OCI-LY3 (cell line): ENCODE data around the gene FNIP1.

Source experiments
- H2AFZ ChIP-seq: fragments of 200-600, 300-600 bp; shearing (Covaris generic); 2 replicates; pipeline ENCODE4 v1.6.0; 2014; ENCODE audit warnings: antibody characterized with exemption, low read depth, low read length
- H3K27ac ChIP-seq: fragments of 200-600, 300-600 bp; sonication (generic); 2 replicates; pipeline ENCODE4 v1.5.1; 2014; ENCODE audit warnings: mild to moderate bottlenecking, low read length, moderate library complexity, mixed read lengths
- H3K27me3 ChIP-seq: fragments of 200-600, 300-600 bp; sonication (generic); 2 replicates; pipeline ENCODE4 v1.6.1; 2014; ENCODE audit warnings: low read depth, low read length, mixed read lengths
- H3K36me3 ChIP-seq: fragments of 200-600, 300-600 bp; sonication (generic); replicated peaks from 2 replicates; pipeline ENCODE3; 2014; ENCODE audit warnings: low read depth, low read length, mixed read lengths
- H3K4me1 ChIP-seq: fragments of 300-600, 200-600 bp; sonication (generic); 2 replicates; pipeline ENCODE4 v1.6.1; 2014; ENCODE audit warnings: low read length, mixed read lengths
- H3K4me2 ChIP-seq: fragments of 200-600, 300-600 bp; sonication (generic); 2 replicates; pipeline ENCODE4 v1.6.1; 2014; ENCODE audit warnings: low read length, mixed read lengths
- H3K4me3 ChIP-seq: fragments of 300-600, 200-600 bp; sonication (generic); 2 replicates; pipeline ENCODE4 v1.5.1; 2014; ENCODE audit warnings: antibody characterized with exemption, mild to moderate bottlenecking, low read length, moderate library complexity
- H3K79me2 ChIP-seq: fragments of 300-600, 200-600 bp; shearing (Covaris generic); 2 replicates; pipeline ENCODE4 v1.6.1; 2014; ENCODE audit warnings: mild to moderate bottlenecking, low read length, mixed read lengths
- H3K9ac ChIP-seq: fragments of 300-600, 200-600 bp; shearing (Covaris generic); 2 replicates; pipeline ENCODE4 v1.6.0; 2014; ENCODE audit warnings: mild to moderate bottlenecking, low read length, moderate library complexity
- H3K9me3 ChIP-seq: fragments of 200-600, 300-600 bp; shearing (Covaris generic); 2 replicates; pipeline ENCODE4 v1.6.1; 2014; ENCODE audit warnings: low read length, mixed read lengths; ENCODE audit not compliant: insufficient read depth
- H4K20me1 ChIP-seq: fragments of 200-600, 300-600 bp; sonication (generic); 2 replicates; pipeline ENCODE4 v1.6.1; 2016; ENCODE audit warnings: low read length, mixed read lengths; ENCODE audit not compliant: insufficient read depth
- CTCF ChIP-seq: fragments of 200-600, 300-600 bp; sonication (generic); IDR thresholded peaks from 2 replicates; pipeline ENCODE4 v1.5.1; 2014; ENCODE audit warnings: antibody characterized with exemption, low read length, low read depth
- EZH2phosphoT487 ChIP-seq: fragments of 200-600 bp; shearing (Covaris generic); IDR thresholded peaks from 2 replicates; pipeline ENCODE4 v1.6.1; 2018; ENCODE audit warnings: antibody characterized with exemption, mixed run types, low read depth

FNIP1 gene

GRCh38 chr5:131619102-131619501, 177.7 kb downstream of the FNIP1 start:
- TF ChIP-seq EZH2phosphoT487: no peak
- no peak for TF ChIP-seq CTCF
- Histone ChIP-seq H3K9ac (no peak overlapping the region), H3K4me2 (no peak overlapping the region), H3K27ac (no peak overlapping the region), H3K4me1 (no peaks in the 10 kb centered on the region), H3K79me2 (peaks cover 100% of the 10 kb centered on the region), H2AFZ (no peak overlapping the region), H4K20me1 (peaks cover 83% of the 10 kb centered on the region), H3K27me3 (no peaks in the 10 kb centered on the region), H3K9me3 (no peaks in the 10 kb centered on the region), H3K36me3 (peaks cover 7% of the 10 kb centered on the region), H3K4me3 (no peak overlapping the region)

GRCh38 chr5:131617140-131617822, 179.5 kb downstream of the FNIP1 start:
- Histone ChIP-seq H3K4me2 (no peak overlapping the region), H4K20me1 (peaks cover 80% of the 10 kb centered on the region), H3K4me3 (no peak overlapping the region), H2AFZ (no peak overlapping the region), H3K27me3 (no peaks in the 10 kb centered on the region), H3K36me3 (peaks cover 7% of the 10 kb centered on the region), H3K79me2 (peaks cover 99% of the 10 kb centered on the region), H3K9ac (no peak overlapping the region), H3K4me1 (no peaks in the 10 kb centered on the region), H3K9me3 (no peaks in the 10 kb centered on the region), H3K27ac (no peak overlapping the region)
- TF ChIP-seq CTCF (no peak), EZH2phosphoT487 (no peak)

GRCh38 chr5:131615957-131616356, 180.9 kb downstream of the FNIP1 start:
- Histone ChIP-seq H2AFZ (no peak overlapping the region), H3K36me3 (peaks cover 7% of the 10 kb centered on the region), H3K4me3 (no peak overlapping the region), H3K27ac (no peak overlapping the region), H4K20me1 (peaks cover 74% of the 10 kb centered on the region), H3K27me3 (no peaks in the 10 kb centered on the region), H3K9me3 (no peaks in the 10 kb centered on the region), H3K9ac (no peak overlapping the region), H3K4me2 (no peak overlapping the region), H3K79me2 (peaks cover 97% of the 10 kb centered on the region), H3K4me1 (no peaks in the 10 kb centered on the region)
- no peak for TF ChIP-seq EZH2phosphoT487

- no peak overlapping the region for H2AFZ ChIP-seq
- peaks cover 75% of the 10 kb centered on the region for H4K20me1 ChIP-seq
- H3K9me3 ChIP-seq: no peaks in the 10 kb centered on the region
- H3K9ac ChIP-seq: no peak overlapping the region
- no peaks in the 10 kb centered on the region for H3K27me3 ChIP-seq
- no peak overlapping the region for H3K4me3 ChIP-seq
- no peaks in the 10 kb centered on the region for H3K4me1 ChIP-seq
- H3K36me3 ChIP-seq: peaks cover 7% of the 10 kb centered on the region
- TF ChIP-seq CTCF: no peak
- no peak for TF ChIP-seq EZH2phosphoT487
- H3K27ac ChIP-seq: no peak overlapping the region
- H3K4me2 ChIP-seq: no peak overlapping the region
- peaks cover 97% of the 10 kb centered on the region for H3K79me2 ChIP-seq
Observed at GRCh38 chr5:131613423-131613822, 183.4 kb downstream of the FNIP1 start.
